ENCODE measurements around the gene COPS9. TPM values are rescaled to one million over a fixed set of nuclear protein-coding genes. Genes with fewer than 3 reads are reported as not detected.

COPS9 gene
- total RNA-seq, 1 experiment from 2014 or later = 202 TPM

DNA sequence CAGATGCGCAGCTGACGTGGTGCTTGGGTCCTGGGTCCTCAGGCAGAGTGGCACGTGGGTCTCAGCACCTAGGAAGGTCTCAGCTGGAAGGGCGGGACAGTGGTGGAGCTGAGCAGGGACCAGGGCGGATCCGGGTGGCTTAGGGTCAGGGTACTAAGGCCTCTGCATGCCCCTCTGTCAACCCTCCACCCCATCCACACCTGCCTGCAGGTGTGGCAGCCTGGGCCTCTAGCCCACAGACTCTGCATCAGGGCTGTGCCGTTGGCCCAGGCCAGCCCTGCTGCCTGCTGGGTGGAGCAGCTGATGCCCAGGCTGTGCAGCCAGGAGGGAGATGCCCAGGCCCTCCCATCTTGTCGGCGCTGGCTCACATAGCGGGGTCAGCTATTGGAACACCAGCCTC, 28.9 kb upstream of the COPS9 start:
- no peaks in the 10 kb centered on the region for H3K9me2 ChIP-seq (ENCODE audit: insufficient read depth)
- no peaks in the 10 kb centered on the region for H3K36me3 ChIP-seq (ENCODE audit: low read depth)
- H3F3A ChIP-seq (ENCODE audit: insufficient read depth, low read depth) = peaks cover 8% of the 10 kb centered on the region; the same call in 1 of the 2 replicates
- H4K20me1 ChIP-seq (ENCODE audit: insufficient read depth) = no peaks in the 10 kb centered on the region
- intact Hi-C loops (cut with micrococcal nuclease; ENCODE audit: unreplicated experiment) = no loop called here
- no peaks in the 10 kb centered on the region for H3K4me1 ChIP-seq (replicated peaks; ENCODE audit: insufficient read depth)
- ChIA-PET CTCF (no interaction called here), POLR2A (ENCODE audit: unreplicated experiment) (no interaction called here)
- H3K9me3 ChIP-seq (ENCODE audit: insufficient read depth, low read depth) = no peaks in the 10 kb centered on the region
- TF ChIP-seq EZH2 (IDR thresholded peaks at IDR 0.05; ENCODE audit: low read depth) = no peak
- TF ChIP-seq, protein P1, sequence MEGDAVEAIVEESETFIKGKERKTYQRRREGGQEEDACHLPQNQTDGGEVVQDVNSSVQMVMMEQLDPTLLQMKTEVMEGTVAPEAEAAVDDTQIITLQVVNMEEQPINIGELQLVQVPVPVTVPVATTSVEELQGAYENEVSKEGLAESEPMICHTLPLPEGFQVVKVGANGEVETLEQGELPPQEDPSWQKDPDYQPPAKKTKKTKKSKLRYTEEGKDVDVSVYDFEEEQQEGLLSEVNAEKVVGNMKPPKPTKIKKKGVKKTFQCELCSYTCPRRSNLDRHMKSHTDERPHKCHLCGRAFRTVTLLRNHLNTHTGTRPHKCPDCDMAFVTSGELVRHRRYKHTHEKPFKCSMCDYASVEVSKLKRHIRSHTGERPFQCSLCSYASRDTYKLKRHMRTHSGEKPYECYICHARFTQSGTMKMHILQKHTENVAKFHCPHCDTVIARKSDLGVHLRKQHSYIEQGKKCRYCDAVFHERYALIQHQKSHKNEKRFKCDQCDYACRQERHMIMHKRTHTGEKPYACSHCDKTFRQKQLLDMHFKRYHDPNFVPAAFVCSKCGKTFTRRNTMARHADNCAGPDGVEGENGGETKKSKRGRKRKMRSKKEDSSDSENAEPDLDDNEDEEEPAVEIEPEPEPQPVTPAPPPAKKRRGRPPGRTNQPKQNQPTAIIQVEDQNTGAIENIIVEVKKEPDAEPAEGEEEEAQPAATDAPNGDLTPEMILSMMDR (conservative IDR thresholded peaks at IDR 0.05) = no peak
- peaks cover 89% of the 10 kb centered on the region for H3K27me3 ChIP-seq (ENCODE audit: insufficient read depth, low read depth)
- BruUV-seq (replicated peaks) = no TSS peak
- H3K4me3 ChIP-seq = no peak overlapping the region
- no peak overlapping the region for H3K4me2 ChIP-seq
- H3K27ac ChIP-seq = no peak overlapping the region
- H2AFZ ChIP-seq = no peak overlapping the region
- DNase-seq = no peak
- H3K79me2 ChIP-seq (ENCODE audit: low read depth) = no peaks in the 10 kb centered on the region

DNA sequence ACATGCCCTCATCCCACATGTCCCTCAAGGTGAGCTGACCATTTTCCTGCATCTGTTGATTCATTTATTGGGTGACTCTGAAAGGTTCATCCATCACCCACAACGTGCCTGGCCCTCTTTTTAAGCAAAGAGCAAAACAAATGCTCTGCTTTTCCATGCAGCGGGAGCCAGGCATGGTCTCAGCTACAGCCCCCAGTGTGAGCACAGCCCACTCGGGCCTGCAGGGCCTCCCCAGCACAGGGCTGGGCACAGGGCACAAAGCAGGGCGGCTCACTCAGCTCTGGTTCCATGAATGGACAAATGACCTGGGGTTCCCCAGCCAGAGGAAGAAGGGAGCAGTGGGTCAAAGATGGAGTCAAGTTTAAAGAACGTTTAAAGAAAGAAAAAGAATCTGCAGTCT, 28.5 kb upstream of the COPS9 start:
- no peaks in the 10 kb centered on the region for H3K36me3 ChIP-seq (ENCODE audit: low read depth)
- H3K9me2 ChIP-seq (ENCODE audit: insufficient read depth) = no peaks in the 10 kb centered on the region
- ChIA-PET POLR2A (ENCODE audit: unreplicated experiment) (no interaction called here), CTCF (interaction anchor here (0.6 kb wide), 1 partner anchor 70 kb away, joined by 3 read pairs; no protein-coding TSS in a partner anchor)
- TF ChIP-seq, protein P1 (conservative IDR thresholded peaks at IDR 0.05) = no peak
- no peak for TF ChIP-seq EZH2 (IDR thresholded peaks at IDR 0.05; ENCODE audit: low read depth)
- peaks cover 8% of the 10 kb centered on the region; the same call in 1 of the 2 replicates for H3F3A ChIP-seq (ENCODE audit: insufficient read depth, low read depth)
- intact Hi-C loops (cut with micrococcal nuclease; ENCODE audit: unreplicated experiment) = no loop called here
- H3K4me3 ChIP-seq = no peak overlapping the region
- H3K4me1 ChIP-seq (replicated peaks; ENCODE audit: insufficient read depth) = no peaks in the 10 kb centered on the region
- BruUV-seq (replicated peaks) = no TSS peak
- H3K9me3 ChIP-seq (ENCODE audit: insufficient read depth, low read depth) = no peaks in the 10 kb centered on the region
- peaks cover 85% of the 10 kb centered on the region for H3K27me3 ChIP-seq (ENCODE audit: insufficient read depth, low read depth)
- no peak overlapping the region for H3K4me2 ChIP-seq
- no peak for DNase-seq
- H4K20me1 ChIP-seq (ENCODE audit: insufficient read depth) = no peaks in the 10 kb centered on the region
- no peak overlapping the region for H3K27ac ChIP-seq
- no peak overlapping the region for H2AFZ ChIP-seq
- no peaks in the 10 kb centered on the region for H3K79me2 ChIP-seq (ENCODE audit: low read depth)

DNA sequence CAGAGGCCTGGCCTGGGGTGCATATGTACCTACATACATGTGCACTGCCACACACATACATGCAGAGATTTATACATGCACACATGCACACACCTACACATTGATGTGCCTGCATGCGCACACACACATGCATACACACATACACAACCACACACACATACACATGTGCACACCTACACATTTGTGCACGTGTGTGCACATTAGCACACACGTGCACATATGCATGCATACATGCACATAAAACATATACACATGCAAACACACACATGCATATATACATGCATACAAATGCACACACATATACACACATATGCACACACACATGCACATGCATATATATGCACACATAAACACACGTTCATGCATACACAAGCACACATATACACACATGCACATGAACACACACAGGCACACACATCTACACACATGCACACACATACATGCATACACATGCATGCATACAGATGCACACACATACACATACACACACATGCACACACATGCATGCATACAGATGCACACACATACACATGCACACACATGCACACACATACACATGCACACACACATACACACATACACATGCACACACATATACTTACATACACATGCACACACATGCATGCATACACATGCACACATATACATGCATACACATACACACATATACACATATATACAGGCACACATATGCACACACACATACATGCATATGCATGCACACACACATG, 27.9 kb upstream of the COPS9 start:
- TF ChIP-seq, protein P1 (conservative IDR thresholded peaks at IDR 0.05) = no peak
- no peak for TF ChIP-seq EZH2 (IDR thresholded peaks at IDR 0.05; ENCODE audit: low read depth)
- ChIA-PET CTCF (interaction anchor here (0.6 kb wide), 1 partner anchor 70 kb away, joined by 3 read pairs; no protein-coding TSS in a partner anchor), POLR2A (ENCODE audit: unreplicated experiment) (no interaction called here)
- Histone ChIP-seq H3K27me3 (ENCODE audit: insufficient read depth, low read depth) (peaks cover 79% of the 10 kb centered on the region), H3K36me3 (ENCODE audit: low read depth) (no peaks in the 10 kb centered on the region), H2AFZ (no peak overlapping the region), H3K4me3 (no peak overlapping the region), H3K4me2 (no peak overlapping the region), H3K9me2 (ENCODE audit: insufficient read depth) (no peaks in the 10 kb centered on the region), H3K79me2 (ENCODE audit: low read depth) (no peaks in the 10 kb centered on the region), H3K9me3 (ENCODE audit: insufficient read depth, low read depth) (no peaks in the 10 kb centered on the region), H4K20me1 (ENCODE audit: insufficient read depth) (no peaks in the 10 kb centered on the region), H3K27ac (no peak overlapping the region), H3K4me1 (replicated peaks; ENCODE audit: insufficient read depth) (no peaks in the 10 kb centered on the region), H3F3A (ENCODE audit: insufficient read depth, low read depth) (peaks cover 8% of the 10 kb centered on the region; the same call in 1 of the 2 replicates)
- intact Hi-C loops (cut with micrococcal nuclease; ENCODE audit: unreplicated experiment) = no loop called here
- no TSS peak for BruUV-seq (replicated peaks)
- DNase-seq = no peak
